Activated naive CD8-positive, alpha-beta T cell treated with anti-CD3 and anti-CD28 coated beads, Interleukin-2, amount 50 U/mL, for 16 hours (primary cell): Measurements from ENCODE around the gene CEP104.

Experiments
- DNase-seq: peaks from one replicate; pipeline ENCODE4 v3.0.0-alpha.2; 2020; ENCODE audit warnings: low read depth, low spot score

The CEP104 gene

DNA sequence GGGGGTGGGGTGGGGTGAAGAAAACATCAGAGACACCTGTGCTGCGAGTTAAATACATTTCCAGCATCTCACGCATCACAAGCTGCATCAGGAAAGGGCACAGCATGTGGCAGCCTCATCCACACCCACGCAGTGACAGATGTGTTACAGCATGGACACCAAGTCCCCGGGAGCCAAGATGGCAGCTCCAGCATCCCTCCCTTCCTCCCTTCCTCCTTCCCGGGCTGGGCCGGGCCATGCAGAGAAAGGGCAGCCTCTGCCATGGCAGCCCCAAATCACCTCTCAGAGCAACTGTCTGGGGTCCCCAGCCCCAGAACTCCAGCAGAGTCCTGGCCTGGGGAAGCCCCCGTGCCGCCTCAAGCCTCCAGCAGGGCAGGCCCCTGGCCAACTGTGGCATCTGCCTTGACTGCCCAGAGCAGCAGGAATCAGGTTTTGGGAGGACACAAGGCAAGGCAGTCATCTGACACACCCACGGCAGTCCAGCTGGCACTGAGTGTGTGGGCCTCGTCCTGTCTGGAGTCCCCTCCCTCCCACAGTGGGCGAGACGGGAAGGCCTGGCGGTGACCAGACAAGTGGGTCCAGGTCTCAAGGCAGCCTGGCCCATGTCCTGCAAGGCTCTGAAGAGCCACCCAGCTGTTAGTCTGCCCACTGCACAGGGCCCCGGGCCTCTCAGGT, 78.3 kb downstream of the CEP104 start:
- DNase-seq, result no peak

DNA sequence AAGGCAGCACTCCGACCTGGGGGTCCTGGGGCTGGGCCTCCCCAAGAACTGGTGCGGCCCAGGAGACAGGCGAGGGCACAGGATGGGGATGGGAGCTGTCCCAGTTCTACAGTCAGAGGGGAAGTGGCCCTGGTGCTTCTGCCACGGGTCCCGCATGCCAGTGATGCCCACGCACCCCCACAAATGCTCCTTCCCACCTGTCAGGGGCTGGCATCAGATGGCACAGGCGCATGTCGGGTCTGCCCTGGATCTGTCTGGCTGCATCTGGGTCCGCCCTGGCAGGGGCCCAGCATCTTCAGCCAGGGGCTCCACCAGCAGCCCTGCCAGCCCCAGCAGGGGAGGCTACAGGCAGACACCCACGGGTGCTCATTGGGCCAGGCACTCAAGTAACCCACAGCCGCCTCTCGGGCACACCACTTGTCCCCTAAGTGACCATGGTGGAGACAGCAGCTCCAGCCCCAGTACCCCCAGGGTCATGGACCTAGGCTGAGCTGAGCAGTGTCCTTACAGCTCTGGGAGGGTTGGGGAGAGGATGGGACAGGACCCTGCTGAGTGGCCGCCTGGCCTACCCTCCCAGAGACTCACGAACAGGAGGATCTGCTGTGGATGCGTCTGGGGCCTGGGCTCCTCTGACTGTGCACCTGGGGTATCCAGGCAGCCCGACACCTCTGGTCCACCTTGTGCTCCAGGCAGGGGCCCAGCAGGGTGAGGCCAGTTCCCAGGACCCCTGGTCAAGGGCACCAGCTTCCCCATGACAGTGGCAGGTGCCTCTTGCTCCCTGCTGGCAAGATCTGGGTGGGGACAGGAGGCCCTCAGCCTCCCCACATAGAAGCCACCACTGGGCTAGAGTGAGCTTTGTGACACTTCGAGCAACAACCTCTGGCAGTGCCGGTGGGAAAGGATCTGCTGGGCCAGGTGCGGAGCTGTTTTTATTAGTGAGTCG, 79.1 kb downstream of the CEP104 start:
- DNase-seq, result no peak

DNA sequence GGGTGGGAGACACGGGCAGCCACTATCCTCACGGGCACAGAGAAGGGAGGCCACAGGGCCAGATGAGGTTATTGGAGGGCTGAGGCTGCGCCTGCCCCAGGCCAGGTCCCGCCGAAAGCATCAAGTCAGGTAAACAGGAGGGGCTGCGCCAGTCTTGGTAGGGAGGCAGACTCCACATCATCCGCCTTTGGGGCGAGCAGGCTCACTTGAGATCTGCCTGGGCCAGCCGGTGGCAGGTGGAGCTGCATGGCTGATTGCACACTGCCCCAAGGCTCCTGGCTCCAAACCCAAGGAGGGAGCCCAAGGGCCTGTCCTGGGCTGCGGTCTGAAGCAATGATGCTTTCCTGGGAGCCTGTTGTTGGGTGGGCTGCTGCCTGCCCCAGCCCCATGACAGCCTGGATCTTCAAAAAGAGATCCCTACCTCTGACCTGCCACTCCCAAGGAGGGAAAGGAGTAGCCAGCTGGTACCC, 79.9 kb downstream of the CEP104 start:
- DNase-seq, result no peak

DNA sequence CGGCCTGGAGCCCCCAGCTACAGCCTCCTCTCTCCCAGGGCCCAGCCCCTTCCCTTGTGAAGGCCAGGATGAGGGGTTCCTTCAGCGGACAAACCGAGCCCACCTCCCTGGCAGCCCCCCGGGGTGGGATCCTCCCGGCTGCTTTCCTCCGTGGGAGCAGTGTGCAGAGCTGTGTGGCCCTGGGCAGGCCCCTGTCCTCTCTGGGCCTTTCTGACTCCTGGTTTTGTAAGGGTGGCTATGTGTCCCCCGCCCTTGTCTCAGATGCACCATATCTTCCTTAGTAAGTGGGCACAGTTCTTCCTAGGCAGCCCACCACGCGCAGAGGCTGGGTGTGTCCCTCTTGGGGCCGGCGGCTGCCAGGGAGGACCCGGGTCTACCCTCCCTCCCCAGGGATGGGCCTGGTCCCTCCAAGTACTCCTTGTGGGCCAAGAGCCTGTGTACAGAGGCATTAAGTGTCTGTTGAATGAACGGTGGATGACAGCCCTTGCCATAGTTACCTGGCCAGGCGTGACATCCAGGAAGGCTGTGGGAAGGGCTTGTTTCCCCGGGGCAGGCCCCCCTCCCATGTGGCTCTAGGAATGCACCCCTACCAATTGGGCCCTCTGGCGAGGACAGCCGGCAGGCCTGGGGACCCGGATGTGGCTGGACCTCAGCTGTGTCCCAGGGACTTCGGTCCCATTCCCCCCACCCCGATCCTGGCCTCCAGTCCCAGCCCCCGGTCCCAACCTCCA, 80.6 kb downstream of the CEP104 start:
- no peak for DNase-seq

DNA sequence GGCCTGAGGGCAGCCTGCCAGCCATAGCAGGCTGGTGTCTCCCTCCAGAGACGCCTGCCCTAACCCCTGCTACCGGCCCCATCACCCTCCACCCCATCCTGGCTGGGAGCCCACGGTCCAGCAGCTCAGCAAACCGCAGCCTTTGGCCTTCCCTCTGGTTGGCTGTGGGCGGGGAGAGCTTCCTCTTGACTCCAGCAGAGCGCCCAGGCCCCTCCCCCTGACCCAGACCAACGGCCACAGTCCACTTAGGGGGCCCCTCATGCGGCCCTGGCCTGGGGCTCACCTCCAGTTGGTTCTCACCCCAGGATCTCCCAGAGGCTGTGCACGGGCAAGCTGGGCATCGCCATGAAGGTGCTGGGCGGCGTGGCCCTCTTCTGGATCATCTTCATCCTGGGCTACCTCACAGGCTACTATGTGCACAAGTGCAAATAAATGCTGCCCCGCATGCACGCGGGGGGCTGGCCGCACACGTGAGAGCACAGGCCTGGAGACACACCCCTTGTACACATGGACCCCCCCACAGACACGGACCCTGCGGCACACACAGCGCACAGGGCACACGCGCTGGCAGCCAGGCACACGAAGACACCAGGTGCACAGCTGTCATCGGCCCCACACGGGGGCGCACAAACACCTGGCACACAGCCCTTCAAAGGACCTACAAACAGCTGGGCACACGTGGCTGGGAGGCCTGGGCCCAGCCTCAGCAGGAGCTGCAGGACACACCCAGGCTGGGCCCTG, 81.4 kb downstream of the CEP104 start:
- no peak for DNase-seq

DNA sequence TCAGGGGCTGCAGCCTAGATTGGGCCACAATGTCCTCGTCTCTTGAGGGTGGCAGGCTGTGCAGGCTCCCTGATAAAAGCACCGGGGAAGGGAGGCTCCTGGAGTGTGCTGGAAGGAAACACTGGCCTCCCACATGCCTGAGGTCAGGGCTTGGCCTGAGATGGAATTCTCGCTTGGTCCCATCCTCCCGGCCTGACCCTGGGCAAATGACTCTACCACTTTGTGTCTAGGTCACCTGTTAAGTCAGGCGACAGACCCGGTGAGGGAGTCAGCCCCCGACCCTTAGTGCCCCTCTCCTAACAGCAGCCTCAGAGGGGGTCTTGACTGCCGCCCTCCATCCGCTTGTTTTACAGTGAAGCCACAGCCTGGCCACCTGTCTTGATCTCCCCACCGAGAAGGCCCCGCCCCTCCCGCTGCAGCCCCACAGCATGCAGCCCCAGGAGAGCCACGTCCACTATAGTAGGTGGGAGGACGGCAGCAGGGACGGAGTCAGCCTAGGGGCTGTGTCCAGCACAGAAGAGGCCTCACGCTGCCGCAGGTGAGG, 82.0 kb downstream of the CEP104 start:
- DNase-seq, result no peak

DNA sequence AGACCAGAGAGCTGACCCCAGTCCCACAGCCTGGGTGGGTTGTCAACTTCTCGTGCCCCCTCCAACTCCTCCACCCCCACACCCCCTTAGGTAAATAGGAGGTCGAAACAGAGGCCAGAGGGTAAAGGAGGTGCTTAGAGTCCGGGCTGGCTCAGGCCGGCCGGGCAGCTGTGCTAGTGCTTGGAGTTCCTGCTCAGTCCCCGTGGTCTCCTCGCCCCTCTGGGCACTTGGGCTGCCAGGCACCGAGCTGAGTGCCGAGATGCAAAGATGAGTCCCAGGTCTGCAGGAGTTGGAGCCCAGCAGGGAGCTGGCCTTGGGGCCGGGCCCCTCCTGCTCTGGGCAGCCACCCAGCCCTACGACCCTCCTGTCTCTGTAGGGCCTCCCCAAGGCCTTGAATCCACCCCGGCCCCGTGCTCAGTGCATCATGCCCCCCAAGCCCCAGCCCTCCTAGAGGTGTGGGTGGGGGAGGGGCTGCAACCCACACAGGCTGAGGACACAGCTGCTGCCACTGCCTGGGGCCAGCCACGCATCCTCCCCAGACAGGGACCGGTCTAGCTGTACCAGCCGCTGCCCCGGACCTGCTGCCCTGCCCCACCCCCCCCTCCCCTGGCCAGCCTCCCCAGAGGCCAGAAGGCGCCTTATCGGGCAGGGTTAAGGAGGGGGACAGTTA, 82.6 kb downstream of the CEP104 start:
- DNase-seq, result no peak

DNA sequence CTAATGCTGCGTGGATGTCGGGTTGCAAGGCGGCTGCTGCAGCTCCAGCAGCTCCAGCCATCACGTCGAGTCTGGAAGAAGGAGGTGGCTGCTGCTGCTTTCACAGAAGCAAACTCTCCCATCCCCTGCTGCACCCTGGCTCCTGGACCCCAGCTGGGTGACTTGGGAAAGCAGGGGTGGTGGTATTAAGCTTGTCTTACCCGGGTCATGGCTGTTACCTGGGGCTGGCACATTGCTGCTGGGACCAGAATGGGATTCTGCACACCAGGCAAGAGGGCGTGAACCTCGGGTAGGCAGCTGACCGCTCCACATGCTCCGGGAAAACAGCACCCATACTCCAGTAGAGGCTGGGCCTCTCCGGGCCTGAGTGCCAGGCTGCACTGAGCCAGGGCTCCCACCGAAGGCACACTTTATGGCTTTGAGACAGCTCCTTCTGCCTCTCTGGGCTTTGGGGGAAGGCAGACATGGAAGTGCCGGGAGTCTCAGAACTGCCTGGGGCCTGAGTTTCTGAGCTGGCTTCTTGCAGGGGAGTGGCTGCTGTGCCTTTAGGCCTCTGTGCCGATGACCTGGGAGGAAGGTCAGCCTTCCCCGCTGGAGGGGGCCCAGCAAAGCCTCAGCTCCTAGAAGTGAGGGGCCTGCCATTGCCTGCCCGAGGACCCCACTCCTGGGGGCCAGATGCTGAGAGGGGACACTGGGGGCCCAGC, 83.3 kb downstream of the CEP104 start:
- DNase-seq, result no peak

DNA sequence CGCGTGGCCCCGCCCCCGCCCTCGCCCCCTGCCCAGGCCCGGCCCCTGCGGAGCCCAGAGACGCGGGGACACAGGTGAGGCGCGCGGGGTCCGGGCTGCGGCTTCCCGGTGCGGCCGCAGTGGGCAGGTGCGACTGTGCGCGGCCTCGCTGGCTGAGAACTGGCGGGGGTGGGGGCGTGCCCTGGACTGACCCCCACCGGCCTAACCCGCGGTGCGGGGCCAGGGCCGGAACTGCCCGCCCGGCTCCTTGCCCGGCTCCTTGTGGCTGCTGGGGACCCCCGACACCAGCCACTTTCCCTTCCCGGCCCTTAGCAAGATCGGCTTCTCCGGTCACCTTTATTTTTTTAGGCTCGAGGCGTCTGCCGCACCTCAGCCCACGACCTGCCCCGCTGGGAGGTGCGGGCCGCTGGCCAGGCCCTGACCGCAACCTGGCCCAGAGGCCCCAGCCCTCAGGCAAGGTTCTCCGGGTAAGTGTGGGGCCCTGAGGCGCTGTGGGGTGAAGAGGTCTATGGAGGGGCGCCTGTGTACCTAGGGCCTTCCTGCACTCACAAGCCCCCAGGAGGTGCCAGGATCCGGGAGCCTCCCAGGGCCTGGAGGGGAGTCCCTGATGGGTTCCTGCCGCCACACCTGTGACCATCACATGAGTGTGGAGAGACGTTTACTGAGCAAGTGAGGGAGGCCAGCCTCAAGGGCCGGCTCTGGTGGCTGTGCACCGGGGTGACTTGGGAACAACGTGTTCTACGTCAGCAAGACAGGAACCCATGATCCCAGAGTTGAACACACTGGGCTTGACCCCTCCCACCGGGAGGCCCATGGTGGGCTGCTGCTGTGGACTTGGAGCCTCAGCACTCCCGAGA, 84.1 kb downstream of the CEP104 start, which contains the start of gene SMIM1:
SMIM1 (plus strand) TSS at position 35 of the 857 bp plus-strand sequence. CDS start 2,625 bp downstream, outside the sequence.
- DNase-seq, result no peak

DNA sequence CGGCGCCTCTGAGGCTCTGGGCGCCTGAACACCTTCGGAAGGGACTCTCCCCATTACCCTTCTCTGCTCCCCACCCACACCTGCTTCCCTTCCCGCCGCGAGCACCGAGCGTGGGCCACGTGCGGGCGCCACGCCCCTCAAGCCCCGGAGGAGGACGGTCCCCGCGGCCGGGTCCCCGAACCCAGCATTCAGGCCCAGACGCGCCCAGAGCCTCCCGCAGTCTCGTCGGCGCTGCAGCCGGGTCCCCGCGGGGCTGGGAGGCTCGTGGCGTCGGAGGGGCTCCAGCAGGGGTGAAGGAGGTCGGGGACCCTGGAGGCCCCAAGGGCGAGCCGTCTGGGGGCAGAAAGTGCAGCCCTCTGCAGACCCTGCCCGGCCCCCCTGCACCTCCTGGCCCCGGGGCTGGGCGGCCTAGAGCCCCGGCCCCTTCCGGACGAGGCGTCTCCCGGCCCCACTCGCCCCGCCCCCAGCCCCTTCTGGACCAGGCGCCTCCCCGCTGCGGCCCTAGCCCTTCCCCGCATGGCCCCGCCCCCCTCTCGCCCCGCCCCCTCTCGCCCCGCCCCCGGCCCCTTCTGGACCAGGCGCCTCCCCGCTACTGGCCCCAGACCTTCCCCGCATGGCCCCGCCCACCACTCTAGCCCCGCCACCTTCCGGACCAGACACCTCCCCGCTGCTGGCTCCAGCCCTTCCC, 84.8 kb downstream of the CEP104 start:
- peak; percentile 73 for DNase-seq

DNA sequence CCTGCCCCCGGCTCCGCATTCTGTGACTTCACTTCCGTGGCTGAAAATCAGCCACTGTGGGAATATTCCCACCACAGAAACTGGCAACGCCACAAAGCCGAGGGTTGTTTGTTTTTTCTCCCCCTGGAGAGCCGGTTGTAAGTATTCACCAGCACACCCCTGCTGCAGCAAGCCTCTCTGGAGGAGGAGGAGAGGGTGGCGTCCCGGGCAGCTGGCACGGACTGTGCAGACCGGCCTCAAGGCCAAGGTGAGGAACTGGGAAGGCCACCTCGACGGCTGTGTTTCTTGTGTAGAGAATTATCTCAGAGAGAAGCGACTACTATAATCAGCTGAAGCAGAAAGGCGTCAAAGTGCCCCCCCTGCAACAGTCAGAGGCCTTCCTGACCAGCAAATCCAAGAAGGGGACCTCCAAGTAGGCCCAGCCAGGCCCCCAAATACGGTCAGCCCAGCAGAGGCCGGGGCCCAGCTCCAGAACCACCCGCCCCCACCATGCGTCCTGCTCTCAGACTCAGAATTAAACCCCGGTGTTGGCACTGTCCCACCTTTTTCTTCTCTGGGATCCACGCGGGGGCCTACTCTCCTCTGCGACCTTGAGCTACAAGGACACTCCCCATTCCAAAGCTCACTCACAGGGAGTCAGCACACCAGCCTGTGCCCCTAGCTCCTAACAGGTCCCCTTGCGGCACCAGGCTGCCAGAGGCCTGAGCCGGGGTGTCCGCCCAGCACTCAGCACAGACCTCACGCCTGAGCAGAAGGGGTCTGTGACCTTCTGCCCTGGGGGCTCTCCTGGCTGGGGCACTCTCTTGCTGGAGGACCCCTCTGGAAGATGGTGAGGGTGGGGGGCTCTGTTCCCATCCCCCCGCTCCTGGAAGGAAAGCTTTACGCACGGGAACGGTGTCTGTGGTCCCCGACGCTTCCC, 85.6 kb downstream of the CEP104 start:
- no peak for DNase-seq

DNA sequence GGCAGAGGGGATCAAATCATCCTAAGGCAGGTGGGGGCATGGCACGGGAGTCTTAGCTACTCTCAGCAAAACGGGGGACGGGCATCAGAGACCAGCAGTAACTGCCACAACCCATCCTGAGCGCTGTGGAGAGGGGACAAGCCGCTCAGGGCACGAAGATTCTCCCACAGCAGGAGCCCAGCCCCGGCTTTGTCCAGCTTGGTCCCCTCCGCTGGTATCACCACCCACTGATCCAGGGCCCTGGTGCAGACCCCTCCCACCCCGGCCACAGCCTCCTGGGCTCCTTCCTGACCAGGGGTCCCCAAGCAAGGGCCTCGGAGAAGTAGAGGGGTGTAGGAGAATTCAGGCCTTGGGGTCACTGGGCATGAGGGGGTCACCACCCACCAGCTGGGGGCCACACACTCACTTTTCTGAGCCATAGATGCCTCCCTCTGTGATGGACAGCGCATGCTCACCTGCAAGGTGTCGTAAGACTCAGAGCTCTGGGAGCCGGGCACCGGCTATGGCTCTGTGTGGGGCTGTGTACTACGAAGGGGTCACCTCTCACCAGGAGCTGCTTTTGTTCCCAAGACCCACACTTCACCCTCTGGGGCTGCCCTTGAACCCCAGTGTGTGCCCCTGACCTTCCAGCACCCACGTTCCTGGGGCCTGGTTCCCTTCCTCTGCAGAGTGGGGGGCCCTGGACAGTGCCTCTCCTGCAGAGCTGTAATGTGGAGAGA, 86.8 kb downstream of the CEP104 start:
- DNase-seq, result no peak

DNA sequence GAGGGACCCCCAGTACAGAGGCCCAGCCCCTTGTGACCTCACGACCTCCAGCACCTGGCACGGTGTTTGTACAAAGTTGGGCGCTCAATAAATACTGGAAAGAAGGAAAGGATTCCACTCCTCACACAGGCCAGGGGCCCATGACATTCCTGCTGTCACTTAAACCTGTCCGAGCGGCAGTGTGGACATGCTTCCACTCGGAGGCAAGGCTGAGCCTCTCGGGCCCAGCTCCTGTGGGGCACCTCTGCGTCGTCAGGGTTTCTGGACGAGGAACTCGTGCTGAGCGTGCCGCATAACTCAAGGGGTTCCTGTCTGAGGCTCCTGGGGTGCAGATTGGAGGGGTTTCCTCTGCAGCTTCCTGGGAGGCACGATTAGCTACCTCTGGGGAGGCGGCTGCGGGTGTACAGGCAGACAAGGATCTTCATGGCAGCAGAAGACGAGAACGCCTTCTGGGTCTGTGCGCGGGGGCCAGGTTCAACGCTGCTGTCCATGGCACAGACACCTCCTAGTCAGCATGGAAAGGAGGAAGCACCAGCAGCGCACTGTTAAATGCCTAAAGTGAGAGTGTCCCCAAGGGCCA, 88.1 kb downstream of the CEP104 start:
- DNase-seq, result no peak

DNA sequence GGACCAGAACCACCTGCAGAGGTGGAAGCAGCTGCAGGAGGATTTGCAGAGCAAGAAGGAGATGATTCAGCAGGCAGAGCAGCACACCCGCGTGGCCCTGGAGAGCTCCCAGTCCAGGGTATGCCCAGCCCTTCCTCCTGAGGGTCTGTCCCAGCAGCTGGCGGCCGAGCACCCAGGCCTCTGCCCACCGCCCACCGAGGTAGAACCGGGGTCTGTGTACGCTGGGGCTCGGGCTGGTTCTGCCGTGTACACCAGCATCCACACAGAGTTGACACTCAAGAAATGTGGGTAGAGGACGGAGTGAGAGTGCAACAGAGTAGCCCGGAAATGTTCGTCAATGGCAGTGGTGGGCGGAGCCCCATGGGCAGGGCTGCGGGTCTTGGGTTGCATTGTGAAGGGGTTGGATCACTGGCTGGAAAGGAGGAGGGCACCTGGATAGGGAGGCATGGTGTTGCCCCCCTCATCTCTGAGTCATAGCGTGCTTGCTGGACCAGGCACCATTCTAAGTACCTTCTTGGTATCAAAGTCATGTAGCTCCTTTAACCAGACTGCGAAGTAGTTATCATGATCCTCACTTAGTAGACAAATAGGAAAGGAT, 89.6 kb downstream of the CEP104 start:
- DNase-seq, result no peak

DNA sequence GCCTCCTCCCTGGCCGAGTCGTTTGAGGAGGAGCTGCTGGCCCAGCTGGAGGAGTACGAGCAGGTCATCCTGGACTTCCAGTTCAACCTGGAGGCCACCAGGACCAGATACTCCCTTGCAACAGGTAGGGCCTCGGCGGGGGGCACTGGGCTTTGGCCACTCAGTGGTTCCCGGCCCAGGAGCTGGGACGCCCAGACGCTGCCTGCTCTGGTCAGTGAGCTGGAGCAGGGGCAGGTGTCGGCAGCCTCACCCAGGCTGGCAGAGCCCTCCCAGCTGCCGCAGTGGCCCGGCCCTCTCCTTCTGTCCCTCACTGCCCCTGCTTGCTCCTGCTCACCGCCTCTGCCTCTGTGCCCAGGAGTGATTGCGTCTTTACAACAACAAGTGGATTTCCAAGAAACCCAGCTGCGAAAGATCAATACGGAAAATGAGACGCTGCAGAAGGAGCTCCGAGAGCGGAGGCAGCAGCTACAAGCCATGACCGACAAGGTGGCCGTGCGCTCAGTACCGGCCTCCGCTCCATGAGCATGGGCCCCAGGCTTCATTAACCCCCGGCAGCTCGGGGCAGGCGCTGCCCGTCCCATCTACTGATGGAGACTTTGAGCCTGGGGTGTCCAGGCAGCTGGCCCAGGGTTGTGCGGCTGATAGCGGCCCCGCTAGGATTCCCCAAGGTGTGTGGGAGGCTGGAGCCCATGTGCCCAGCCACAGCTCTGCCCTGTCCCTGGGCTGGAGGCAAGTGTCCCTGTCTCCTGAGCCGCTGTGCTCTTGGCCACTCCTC, 93.5 kb downstream of the CEP104 start:
- no peak for DNase-seq
